Fibroblast of villous mesenchyme (primary cell): ENCODE measurements around the gene FHOD3. TPM values are rescaled to one million over a fixed set of nuclear protein-coding genes. Genes with fewer than 3 reads are reported as not detected.
A peak's percentile ranks its signal among the peaks of the same experiment; 100 is the strongest.

Experiments used
- DNase-seq: peaks from one replicate; pipeline ENCODE4 v3.0.0-alpha.2; 2010; ENCODE audit warnings: low read depth
- H3K4me3 ChIP-seq: 2 replicates; pipeline ENCODE4 v1.5.1; 2011; ENCODE audit warnings: low read depth, mild to moderate bottlenecking, low read length
- total RNA-seq: library from RNA; depleted of rRNA; stranded (reverse); fragments of >200 nt; gene quantifications from 2 replicates; pipeline ENCODE4 v1.2.3, GENCODE V29; 2012
- TF ChIP-seq, protein P1 (sequence below): IDR thresholded peaks from 2 replicates; pipeline ENCODE4 v1.5.1; 2012; ENCODE audit warnings: low read depth, mild to moderate bottlenecking, low read length; ENCODE audit not compliant: insufficient read depth

The FHOD3 gene
- total RNA-seq, 1 donor = 5.2 TPM

DNA sequence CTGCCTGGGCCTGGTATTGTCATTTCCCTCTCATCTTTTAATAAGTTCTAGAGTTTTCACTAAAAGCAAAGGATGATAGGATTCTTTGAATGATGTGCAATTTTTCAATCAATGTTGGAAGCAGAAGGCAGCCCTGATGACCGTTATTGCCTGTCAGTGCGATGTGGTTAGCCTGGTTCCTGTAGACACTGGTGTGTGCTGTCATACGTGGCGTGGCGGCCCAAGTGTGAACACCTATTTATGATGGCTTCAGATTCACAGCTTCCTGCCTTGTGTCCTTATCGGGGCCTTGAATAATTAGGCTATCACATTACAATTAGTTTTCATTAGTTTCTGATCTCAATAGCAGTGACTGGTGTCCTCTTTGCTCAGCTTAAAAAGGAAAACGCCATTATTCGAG, 312.7 kb downstream of the FHOD3 start:
- TF ChIP-seq, protein P1, sequence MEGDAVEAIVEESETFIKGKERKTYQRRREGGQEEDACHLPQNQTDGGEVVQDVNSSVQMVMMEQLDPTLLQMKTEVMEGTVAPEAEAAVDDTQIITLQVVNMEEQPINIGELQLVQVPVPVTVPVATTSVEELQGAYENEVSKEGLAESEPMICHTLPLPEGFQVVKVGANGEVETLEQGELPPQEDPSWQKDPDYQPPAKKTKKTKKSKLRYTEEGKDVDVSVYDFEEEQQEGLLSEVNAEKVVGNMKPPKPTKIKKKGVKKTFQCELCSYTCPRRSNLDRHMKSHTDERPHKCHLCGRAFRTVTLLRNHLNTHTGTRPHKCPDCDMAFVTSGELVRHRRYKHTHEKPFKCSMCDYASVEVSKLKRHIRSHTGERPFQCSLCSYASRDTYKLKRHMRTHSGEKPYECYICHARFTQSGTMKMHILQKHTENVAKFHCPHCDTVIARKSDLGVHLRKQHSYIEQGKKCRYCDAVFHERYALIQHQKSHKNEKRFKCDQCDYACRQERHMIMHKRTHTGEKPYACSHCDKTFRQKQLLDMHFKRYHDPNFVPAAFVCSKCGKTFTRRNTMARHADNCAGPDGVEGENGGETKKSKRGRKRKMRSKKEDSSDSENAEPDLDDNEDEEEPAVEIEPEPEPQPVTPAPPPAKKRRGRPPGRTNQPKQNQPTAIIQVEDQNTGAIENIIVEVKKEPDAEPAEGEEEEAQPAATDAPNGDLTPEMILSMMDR = no peak
- H3K4me3 ChIP-seq = no peak overlapping the region
- no peak for DNase-seq

DNA sequence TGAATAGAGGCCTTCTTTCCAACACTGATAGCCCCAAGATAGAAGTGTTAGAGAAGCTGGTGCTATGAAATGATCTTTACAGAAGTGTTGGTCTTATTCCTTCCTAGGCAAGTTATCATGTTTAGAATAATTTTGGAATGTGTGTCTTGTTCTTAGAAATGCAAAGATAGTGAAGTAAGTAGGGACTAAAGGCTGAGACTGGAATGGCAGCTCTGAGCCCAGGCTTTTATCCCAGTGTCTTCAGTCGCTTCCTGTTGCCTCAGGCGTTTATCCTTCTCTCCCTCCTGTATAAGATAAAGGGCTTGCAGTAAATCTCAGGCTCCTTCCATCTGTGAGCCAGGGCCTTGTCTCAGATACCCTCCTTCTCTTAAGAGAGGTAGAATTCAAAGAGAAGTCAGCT, 313.1 kb downstream of the FHOD3 start:
- DNase-seq = no peak
- TF ChIP-seq, protein P1 = no peak
- no peak overlapping the region for H3K4me3 ChIP-seq

DNA sequence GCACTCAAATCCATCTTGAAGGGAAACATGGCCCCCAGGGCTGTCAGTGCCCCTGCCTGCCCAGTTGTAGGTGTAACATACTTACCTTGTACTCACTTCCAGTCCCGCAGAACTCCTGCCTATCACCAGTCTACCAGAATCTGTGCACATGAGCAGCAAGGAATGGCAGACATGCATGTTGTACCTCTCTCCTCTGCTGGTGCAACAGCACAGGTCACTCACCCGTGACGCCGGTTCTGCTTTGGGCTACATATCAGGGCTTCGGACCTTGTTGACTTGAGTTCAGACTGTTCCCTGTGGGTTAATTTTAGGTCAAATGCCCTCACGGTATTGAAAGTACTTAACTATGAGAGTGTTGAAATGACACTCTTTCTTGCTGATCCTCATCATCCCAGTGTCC, 315.6 kb downstream of the FHOD3 start:
- DNase-seq = no peak
- H3K4me3 ChIP-seq = no peak overlapping the region
- TF ChIP-seq, protein P1 = no peak

DNA sequence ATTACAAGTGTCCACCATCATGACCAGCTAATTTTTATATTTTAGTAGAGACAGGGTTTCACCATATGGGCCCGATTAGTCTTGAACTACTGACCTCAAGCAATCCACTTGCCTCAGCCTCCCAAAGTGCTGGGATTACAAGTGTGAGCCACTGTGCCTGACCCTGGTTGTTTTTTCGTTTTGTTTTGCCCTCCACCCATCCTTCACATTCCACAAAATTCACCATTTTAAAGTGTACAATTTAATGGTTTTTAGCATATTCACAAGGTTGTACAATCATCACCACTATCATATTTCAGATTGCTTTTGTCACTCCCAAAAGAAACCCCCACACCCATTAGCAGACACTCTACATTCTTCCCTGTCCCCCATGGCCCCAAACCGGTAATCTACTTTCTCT, 316.3 kb downstream of the FHOD3 start:
- TF ChIP-seq, protein P1 = no peak
- no peak overlapping the region for H3K4me3 ChIP-seq
- no peak for DNase-seq

DNA sequence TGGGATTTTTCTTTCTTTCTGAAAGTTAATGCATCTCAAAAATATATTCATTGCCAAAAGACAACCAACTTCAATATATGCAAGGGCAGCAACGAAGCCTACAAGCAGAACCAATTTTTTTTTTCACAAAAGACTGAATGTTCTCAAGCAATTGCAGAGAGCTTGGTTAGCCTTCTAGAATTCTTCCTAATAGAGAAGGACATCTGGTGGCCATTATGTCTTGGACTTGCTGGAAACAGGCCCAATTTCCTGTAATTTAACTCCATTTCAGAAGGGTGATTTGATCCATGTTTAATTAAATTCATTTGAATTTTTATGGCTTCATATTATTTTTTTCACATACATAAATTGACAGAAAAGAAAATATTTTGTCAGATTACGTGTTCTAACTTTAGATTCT, 323.3 kb downstream of the FHOD3 start:
- TF ChIP-seq, protein P1 = peak; percentile 19
- peak; percentile 30 for DNase-seq
- no peak overlapping the region for H3K4me3 ChIP-seq

DNA sequence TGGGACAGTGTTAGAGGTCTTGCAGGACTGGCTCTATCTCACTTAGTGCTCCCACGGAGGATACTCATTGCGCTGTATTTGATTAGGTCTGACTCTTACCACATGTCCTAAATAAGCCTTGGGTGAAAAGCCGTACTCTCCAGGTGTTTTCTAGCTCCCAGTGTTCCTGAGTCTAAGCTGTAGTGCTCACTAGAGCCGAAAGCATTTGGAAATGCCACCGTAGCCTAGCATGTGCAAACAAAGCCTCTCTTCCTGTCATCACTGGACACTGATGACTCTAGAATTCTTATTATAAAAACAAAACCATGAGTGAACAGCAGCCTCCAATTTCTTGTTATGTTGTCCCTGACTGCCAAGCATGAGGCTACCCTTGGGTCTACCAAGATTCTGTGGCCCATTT, 325.1 kb downstream of the FHOD3 start:
- no peak overlapping the region for H3K4me3 ChIP-seq
- TF ChIP-seq, protein P1 = no peak
- no peak for DNase-seq

DNA sequence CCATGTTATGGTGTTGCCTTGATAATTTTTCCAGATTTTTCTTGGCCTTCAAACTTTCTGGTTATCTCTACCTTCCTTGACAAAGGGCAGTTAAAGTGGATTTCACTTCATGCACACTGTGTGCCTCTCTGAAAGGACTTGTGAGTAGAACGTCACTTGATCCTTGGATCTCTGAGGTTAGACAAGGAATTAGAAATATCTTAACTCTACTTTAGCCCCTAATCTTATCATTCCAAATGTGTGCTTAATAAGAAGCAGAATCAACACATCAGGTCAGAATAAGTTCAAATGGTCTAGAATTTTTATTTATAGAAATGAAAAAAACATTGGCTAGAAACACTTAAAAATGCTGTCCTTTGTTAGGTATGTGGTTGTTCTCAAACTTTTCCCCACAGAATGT, 325.6 kb downstream of the FHOD3 start:
- no peak overlapping the region for H3K4me3 ChIP-seq
- no peak for DNase-seq
- TF ChIP-seq, protein P1 = no peak
